Neural progenitor cell (in vitro differentiated cells): Measurements from ENCODE around the gene PPP2R5C.

Experiments
- CTCF ChIP-seq: fragments of 200-600 bp; sonication (generic); IDR thresholded peaks from 2 replicates; pipeline ENCODE4 v1.5.1; 2017; ENCODE audit warnings: antibody characterized with exemption, mild to moderate bottlenecking
- EZH2 ChIP-seq: fragments of 200-600 bp; sonication (generic); IDR thresholded peaks from 2 replicates; pipeline ENCODE4 v1.6.1; 2017; ENCODE audit warnings: antibody characterized with exemption, mild to moderate bottlenecking, moderate library complexity
- EZH2phosphoT487 ChIP-seq: fragments of 200-600 bp; sonication (generic); IDR thresholded peaks from 2 replicates; pipeline ENCODE4 v1.6.1; 2017; ENCODE audit warnings: antibody characterized with exemption

- no peak for TF ChIP-seq CTCF
- no peak for TF ChIP-seq EZH2phosphoT487
- no peak for TF ChIP-seq EZH2
These were observed 164.6 kb downstream of the PPP2R5C start for GRCh38 chr14:101926085-101926484.
